A549 (cell line): Measurements from ENCODE around the gene WDR72.

Experiments used
- EP300 ChIP-seq, 2 experiments: fragments of >200 bp; sonication (Bioruptor Twin); formaldehyde crosslinking; IDR thresholded peaks; 2 replicates in 1 of 2; 3 replicates in 1 of 2; pipeline ENCODE4 v1.6.1; 2016 to 2017
- FOSB ChIP-seq: fragments of 250-450 bp; sonication (Bioruptor Pico); IDR thresholded peaks from 2 replicates; pipeline ENCODE4 v1.5.0; 2020; ENCODE audit warnings: mild to moderate bottlenecking, moderate library complexity
- RFX5 ChIP-seq: fragments of 450-650 bp; IDR thresholded peaks from 2 replicates; pipeline ENCODE4 v1.7.1; 2014; ENCODE audit warnings: antibody characterized with exemption, mild to moderate bottlenecking, moderate library complexity
- TF ChIP-seq, protein P1 (sequence below): fragments of >200 bp; sonication (Bioruptor Twin); formaldehyde crosslinking; IDR thresholded peaks from 3 replicates; pipeline ENCODE4 v1.5.1; 2016

DNA sequence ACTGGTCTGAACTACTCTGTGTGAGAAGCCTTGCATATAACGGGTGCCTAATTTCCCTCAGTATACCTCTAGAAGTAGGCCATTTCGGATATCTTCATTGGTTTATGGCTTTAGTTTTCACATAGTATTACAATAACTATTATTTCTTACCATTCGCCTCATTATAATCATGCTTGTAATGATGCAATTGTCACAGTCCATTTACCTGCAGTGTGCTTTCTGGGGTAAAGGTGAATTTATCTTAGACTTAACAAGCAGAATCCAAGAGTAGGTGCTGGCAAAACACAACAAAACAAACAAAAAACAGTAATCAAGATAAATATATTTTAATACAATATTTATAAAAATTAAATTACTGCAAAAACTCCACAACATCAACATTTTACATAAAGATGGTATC lies 246.0 kb downstream of the WDR72 start:
- TF ChIP-seq FOSB = no peak
- TF ChIP-seq EP300 (IDR thresholded peaks at IDR 0.05) = no peak
- TF ChIP-seq, protein P1, sequence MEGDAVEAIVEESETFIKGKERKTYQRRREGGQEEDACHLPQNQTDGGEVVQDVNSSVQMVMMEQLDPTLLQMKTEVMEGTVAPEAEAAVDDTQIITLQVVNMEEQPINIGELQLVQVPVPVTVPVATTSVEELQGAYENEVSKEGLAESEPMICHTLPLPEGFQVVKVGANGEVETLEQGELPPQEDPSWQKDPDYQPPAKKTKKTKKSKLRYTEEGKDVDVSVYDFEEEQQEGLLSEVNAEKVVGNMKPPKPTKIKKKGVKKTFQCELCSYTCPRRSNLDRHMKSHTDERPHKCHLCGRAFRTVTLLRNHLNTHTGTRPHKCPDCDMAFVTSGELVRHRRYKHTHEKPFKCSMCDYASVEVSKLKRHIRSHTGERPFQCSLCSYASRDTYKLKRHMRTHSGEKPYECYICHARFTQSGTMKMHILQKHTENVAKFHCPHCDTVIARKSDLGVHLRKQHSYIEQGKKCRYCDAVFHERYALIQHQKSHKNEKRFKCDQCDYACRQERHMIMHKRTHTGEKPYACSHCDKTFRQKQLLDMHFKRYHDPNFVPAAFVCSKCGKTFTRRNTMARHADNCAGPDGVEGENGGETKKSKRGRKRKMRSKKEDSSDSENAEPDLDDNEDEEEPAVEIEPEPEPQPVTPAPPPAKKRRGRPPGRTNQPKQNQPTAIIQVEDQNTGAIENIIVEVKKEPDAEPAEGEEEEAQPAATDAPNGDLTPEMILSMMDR = no peak
- TF ChIP-seq RFX5 = no peak
